ENCODE results near the gene ECI1. TPM values are rescaled to one million over a fixed set of nuclear protein-coding genes. Genes with fewer than 3 reads are reported as not detected.

Gene ECI1
- total RNA-seq, 2 donors from 2014 or later: 75.8 to 94.7 TPM

DNA sequence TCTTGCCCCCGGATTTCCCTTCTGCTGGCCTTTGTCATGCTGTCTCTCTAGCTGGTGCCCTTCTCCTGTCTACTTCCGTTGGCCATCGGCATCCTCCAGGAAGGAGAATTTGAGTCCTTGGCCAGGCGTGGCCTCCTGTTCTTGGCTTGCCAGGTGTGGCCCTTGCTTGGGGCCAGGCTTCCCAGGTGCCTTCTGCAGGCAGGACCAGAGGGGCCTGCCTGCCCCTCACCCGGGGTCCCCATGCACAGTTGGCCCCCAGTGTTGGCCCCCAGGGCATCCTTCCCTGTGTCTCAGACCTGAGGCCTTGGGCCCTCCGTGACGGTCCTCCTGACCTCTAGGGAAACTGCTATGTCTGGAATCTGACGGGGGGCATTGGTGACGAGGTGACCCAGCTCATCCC, 43.5 kb downstream of the ECI1 start:
- Mint-ChIP-seq H3K36me3 (ENCODE audit: low read depth) (peaks cover 29% of the 10 kb centered on the region), H3K27me3 (ENCODE audit: insufficient read depth) (peaks cover 6% of the 10 kb centered on the region), H3K27ac (peak overlapping the region; percentile 28), H3K4me3 (peak overlapping the region; percentile 26), H3K9me3 (peaks cover 5% of the 10 kb centered on the region), H3K4me1 (peaks cover 6% of the 10 kb centered on the region)
- no peak overlapping the region for H3K9ac ChIP-seq (ENCODE audit: extremely low read depth, low read length, poor library complexity, severe bottlenecking)
- no peak overlapping the region for H3K4me3 ChIP-seq (ENCODE audit: low read length)
- H3K27ac ChIP-seq (ENCODE audit: low read depth, low read length): no peak overlapping the region
- no peaks in the 10 kb centered on the region for H3K27me3 ChIP-seq (ENCODE audit: control insufficient read depth, insufficient read depth, low read length, poor library complexity, severe bottlenecking)
- no peak for DNase-seq
- no peak for TF ChIP-seq CTCF (conservative IDR thresholded peaks at IDR 0.05)
- H3K36me3 ChIP-seq (ENCODE audit: control insufficient read depth, insufficient read depth, low read length): peaks cover 25% of the 10 kb centered on the region
- H3K9me3 ChIP-seq (ENCODE audit: control insufficient read depth, low read length): no peaks in the 10 kb centered on the region
- WGBS, 2 experiments (ENCODE audit: insufficient coverage in 1 of 2, insufficient read length in 1 of 2): 91 to 97% methylated on average over 5 to 9 of the region's 9 CpGs
- H3K4me1 ChIP-seq (ENCODE audit: control insufficient read depth, insufficient read depth, low read length): no peaks in the 10 kb centered on the region

- no peak overlapping the region for H3K27ac ChIP-seq (ENCODE audit: low read depth, low read length)
- TF ChIP-seq CTCF (conservative IDR thresholded peaks at IDR 0.05): no peak
- DNase-seq: no peak
- no peak overlapping the region for H3K9ac ChIP-seq (ENCODE audit: extremely low read depth, low read length, poor library complexity, severe bottlenecking)
- WGBS, 2 experiments (ENCODE audit: insufficient coverage in 1 of 2, insufficient read length in 1 of 2): 94 to 97% methylated on average over 17 to 23 of the region's 23 CpGs
- no peaks in the 10 kb centered on the region for H3K27me3 ChIP-seq (ENCODE audit: control insufficient read depth, insufficient read depth, low read length, poor library complexity, severe bottlenecking)
- Mint-ChIP-seq H3K4me3 (peak overlapping the region; percentile 68), H3K27me3 (ENCODE audit: insufficient read depth) (peaks cover 14% of the 10 kb centered on the region), H3K9me3 (peaks cover 5% of the 10 kb centered on the region), H3K27ac (no peak overlapping the region), H3K36me3 (ENCODE audit: low read depth) (peaks cover 21% of the 10 kb centered on the region), H3K4me1 (peaks cover 2% of the 10 kb centered on the region)
- H3K9me3 ChIP-seq (ENCODE audit: control insufficient read depth, low read length): no peaks in the 10 kb centered on the region
- H3K36me3 ChIP-seq (ENCODE audit: control insufficient read depth, insufficient read depth, low read length): peaks cover 17% of the 10 kb centered on the region
- no peak overlapping the region for H3K4me3 ChIP-seq (ENCODE audit: low read length)
- H3K4me1 ChIP-seq (ENCODE audit: control insufficient read depth, insufficient read depth, low read length): no peaks in the 10 kb centered on the region
Measured at GRCh38 chr16:2206780-2207433, 44.5 kb downstream of the ECI1 start.

DNA sequence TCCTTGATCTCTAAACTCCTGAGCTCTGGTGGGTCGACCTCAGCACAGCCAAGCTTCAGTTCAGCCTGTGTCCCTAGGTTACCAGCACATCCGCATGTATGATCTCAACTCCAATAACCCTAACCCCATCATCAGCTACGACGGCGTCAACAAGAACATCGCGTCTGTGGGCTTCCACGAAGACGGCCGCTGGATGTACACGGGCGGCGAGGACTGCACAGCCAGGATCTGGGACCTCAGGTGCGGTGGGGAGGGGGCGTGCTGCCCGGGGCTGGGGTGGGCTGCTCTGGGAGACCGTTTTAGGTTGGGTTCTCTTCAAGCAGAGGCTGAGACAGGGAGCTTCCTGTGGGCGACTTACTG, 45.0 kb downstream of the ECI1 start:
- no peaks in the 10 kb centered on the region for H3K27me3 ChIP-seq (ENCODE audit: control insufficient read depth, insufficient read depth, low read length, poor library complexity, severe bottlenecking)
- 83 to 94% methylated on average over 6 to 18 of the region's 18 CpGs for WGBS, 2 experiments (ENCODE audit: insufficient coverage in 1 of 2, insufficient read length in 1 of 2)
- peak overlapping the region; percentile 64 for H3K27ac Mint-ChIP-seq
- H3K9me3 Mint-ChIP-seq: peaks cover 5% of the 10 kb centered on the region
- no peaks in the 10 kb centered on the region for H3K9me3 ChIP-seq (ENCODE audit: control insufficient read depth, low read length)
- no peak overlapping the region for H3K27ac ChIP-seq (ENCODE audit: low read depth, low read length)
- no peaks in the 10 kb centered on the region for H3K4me1 ChIP-seq (ENCODE audit: control insufficient read depth, insufficient read depth, low read length)
- peaks cover 2% of the 10 kb centered on the region for H3K4me1 Mint-ChIP-seq
- peak overlapping the region; percentile 15 for H3K9ac ChIP-seq (ENCODE audit: extremely low read depth, low read length, poor library complexity, severe bottlenecking)
- peak overlapping the region; percentile 68 for H3K4me3 Mint-ChIP-seq
- peaks cover 21% of the 10 kb centered on the region for H3K36me3 Mint-ChIP-seq (ENCODE audit: low read depth)
- peak overlapping the region; percentile 90 for H3K4me3 ChIP-seq (ENCODE audit: low read length)
- no peak for TF ChIP-seq CTCF (conservative IDR thresholded peaks at IDR 0.05)
- no peak for DNase-seq
- peaks cover 15% of the 10 kb centered on the region for H3K36me3 ChIP-seq (ENCODE audit: control insufficient read depth, insufficient read depth, low read length)
- peaks cover 19% of the 10 kb centered on the region for H3K27me3 Mint-ChIP-seq (ENCODE audit: insufficient read depth)

Data from endodermal cell (in vitro differentiated cells).